GM20000 (cell line): Measurements from ENCODE around the gene LRP2.

Experiments used
- DNase-seq: peaks from one replicate; pipeline ENCODE4 v3.0.0; 2012; ENCODE audit warnings: low spot score
- TF ChIP-seq, protein P1 (sequence below): IDR thresholded peaks from 2 replicates; pipeline ENCODE4 v1.5.1; 2012; ENCODE audit warnings: mild to moderate bottlenecking, control low read depth; ENCODE audit errors: extremely low read depth, missing control alignments

LRP2 gene

GRCh38 chr2:169108099-169108884, 254.0 kb downstream of the LRP2 start:
- TF ChIP-seq, protein P1, sequence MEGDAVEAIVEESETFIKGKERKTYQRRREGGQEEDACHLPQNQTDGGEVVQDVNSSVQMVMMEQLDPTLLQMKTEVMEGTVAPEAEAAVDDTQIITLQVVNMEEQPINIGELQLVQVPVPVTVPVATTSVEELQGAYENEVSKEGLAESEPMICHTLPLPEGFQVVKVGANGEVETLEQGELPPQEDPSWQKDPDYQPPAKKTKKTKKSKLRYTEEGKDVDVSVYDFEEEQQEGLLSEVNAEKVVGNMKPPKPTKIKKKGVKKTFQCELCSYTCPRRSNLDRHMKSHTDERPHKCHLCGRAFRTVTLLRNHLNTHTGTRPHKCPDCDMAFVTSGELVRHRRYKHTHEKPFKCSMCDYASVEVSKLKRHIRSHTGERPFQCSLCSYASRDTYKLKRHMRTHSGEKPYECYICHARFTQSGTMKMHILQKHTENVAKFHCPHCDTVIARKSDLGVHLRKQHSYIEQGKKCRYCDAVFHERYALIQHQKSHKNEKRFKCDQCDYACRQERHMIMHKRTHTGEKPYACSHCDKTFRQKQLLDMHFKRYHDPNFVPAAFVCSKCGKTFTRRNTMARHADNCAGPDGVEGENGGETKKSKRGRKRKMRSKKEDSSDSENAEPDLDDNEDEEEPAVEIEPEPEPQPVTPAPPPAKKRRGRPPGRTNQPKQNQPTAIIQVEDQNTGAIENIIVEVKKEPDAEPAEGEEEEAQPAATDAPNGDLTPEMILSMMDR, result no peak
- DNase-seq, result no peak

GRCh38 chr2:169107645-169108044, 254.7 kb downstream of the LRP2 start:
- DNase-seq, result no peak
- TF ChIP-seq, protein P1, result no peak

DNA sequence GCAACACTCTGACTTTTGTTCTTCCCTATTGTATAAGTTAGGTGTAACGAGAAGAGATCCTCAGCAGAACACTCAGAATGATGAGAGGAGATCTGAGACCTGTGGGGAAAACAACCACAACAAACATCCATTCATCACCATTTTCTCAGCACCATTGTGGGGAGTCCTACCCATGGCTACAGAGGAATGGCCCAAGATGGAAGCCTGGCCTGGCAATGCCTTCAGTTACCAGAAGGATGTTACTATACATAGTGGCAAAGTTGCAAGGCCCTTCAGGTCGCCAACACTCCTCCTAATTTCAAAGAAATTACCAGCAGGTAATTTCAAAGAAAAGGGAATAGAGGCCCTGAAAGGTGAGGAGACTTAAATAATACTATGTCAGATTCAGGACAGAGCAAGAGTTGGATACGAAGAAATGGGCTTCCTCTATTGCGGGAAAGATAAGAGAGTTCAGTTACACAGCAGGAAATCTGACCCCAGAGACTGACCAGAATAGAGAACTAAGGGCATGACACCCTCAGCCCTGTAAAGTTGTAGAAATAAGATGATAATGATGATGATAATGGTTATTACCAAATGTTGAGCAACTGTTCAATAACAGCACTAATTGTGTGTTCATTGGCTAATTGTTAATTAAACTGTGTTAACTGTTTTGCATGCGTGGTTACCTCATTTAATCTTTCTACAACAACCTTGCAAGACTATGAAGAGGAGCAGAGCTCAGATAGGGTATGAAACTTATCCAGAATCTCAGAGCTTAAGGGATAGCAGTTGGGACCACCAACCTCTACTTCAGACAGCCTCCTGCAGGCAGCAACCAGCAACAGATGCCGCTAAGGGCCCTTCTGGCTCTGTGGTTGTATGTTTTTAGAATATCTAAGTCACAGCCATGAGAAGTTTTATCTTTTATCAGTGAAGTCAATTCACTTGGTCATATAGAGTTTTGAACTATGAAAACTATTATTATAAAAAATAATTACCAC, 255.5 kb downstream of the LRP2 start:
- TF ChIP-seq, protein P1, result no peak
- DNase-seq, result no peak

DNA sequence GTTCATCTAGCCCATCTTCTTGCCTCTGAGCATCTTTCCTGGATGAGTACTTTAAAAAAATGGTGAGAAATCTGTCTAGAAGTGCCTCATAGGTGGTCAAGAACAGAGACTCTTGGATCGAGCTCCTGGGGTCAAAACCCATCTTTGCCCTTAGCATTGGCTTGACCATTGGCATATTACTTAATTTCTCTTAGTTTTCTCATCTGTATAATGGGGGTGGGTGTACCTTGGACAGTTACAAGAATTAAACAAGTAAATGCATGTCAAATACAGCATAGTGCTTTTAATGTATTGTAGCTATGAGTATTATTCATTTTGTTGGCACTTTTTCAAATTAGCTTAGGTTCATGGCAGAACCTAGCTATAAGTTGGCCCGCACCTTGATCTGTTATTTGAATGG, 256.2 kb downstream of the LRP2 start:
- DNase-seq, result no peak
- TF ChIP-seq, protein P1, result no peak

DNA sequence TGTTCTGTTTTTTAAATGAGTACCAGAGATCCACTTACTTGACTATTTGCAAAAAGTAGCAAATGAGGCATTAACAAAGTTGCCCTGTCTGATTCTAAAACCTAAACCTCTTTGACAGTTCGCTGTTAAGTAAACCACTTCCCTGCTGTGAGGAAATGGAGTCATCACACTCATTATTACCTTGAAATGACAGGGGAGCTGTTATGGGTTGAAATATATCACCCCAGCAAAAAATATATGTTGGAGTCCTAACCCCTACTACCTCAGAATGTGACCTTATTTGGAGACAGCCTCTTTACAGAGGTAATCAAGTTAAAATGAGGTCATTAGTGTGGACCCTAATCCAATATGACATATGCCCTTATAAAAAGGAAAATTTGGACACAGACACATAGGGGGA, 256.9 kb downstream of the LRP2 start:
- TF ChIP-seq, protein P1, result no peak
- no peak for DNase-seq

DNA sequence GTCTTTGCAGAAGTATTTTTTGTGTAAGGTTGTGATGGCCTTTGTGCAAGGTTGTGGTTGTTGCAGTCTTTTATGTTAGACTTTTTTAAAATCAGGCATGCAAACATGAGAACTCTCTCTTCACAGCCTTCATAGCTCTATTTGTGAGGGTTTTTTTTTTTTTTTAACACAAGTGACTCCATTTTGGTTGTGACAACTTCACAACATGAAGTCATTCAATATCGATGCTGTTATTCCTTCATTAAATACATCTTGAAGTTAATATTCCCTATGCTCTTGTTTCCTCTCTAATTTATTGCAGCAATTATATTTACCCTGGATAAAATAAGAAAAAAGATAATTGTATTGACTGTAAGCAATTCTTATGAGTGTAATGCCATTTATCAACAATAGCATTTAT, 257.5 kb downstream of the LRP2 start:
- no peak for DNase-seq
- TF ChIP-seq, protein P1, result no peak

GRCh38 chr2:169095621-169096105, 266.7 kb downstream of the LRP2 start:
- no peak for DNase-seq
- TF ChIP-seq, protein P1, result no peak
